ENCODE results near the gene MICU1.

GRCh38 chr10:72567889-72568640 is 57.8 kb downstream of the MICU1 start:
- TF ChIP-seq, protein P1, sequence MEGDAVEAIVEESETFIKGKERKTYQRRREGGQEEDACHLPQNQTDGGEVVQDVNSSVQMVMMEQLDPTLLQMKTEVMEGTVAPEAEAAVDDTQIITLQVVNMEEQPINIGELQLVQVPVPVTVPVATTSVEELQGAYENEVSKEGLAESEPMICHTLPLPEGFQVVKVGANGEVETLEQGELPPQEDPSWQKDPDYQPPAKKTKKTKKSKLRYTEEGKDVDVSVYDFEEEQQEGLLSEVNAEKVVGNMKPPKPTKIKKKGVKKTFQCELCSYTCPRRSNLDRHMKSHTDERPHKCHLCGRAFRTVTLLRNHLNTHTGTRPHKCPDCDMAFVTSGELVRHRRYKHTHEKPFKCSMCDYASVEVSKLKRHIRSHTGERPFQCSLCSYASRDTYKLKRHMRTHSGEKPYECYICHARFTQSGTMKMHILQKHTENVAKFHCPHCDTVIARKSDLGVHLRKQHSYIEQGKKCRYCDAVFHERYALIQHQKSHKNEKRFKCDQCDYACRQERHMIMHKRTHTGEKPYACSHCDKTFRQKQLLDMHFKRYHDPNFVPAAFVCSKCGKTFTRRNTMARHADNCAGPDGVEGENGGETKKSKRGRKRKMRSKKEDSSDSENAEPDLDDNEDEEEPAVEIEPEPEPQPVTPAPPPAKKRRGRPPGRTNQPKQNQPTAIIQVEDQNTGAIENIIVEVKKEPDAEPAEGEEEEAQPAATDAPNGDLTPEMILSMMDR (IDR thresholded peaks at IDR 0.05): no peak
- TF ChIP-seq POLR2A (IDR thresholded peaks at IDR 0.05): no peak
